Embryonic facial prominence (tissue), 1 donor: ENCODE results near the gene MSANTD1.
A peak's percentile ranks its signal among the peaks of the same experiment; 100 is the strongest.
"Not testable (repeated sequence)": the region's sequence is repeated elsewhere in the genome, so short reads cannot be mapped to it uniquely, and the experiment has no call there.

Source experiments
- DNase-seq: peaks from one replicate; pipeline ENCODE4 v3.0.0-alpha.2; 2016; ENCODE audit errors: extremely low spot score

The MSANTD1 gene

GRCh38 chr4:3290889-3291321, 41.9 kb downstream of the MSANTD1 start:
- no peak for DNase-seq

DNA sequence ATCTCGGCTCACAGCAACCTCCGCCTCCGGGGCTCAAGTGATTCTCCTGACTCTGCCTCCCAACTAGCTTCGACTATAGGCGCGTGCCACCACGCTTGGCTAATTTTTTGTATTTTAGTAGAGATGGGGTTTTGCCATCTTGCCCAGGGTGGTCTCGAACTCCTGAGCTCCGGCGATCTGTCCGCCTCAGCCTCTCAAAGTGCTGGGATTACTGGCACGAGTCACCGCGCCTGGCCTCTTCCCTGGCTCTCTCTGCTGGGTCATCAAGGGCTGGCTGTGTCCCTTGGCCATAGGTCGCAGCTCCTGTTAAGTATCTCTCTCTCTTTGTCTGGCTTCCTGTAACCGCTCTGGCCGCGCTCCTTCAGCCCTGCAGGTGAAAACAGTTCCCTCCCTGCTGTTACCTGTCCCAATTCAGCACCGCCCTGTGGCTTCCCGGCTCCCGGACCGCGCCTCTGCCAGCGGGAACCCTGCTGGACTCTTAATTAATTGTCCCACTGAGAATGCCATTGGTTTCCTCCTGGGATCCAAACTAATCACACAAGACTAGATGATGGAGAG, 42.5 kb downstream of the MSANTD1 start:
- DNase-seq: no peak

- DNase-seq: no peak
These were observed 43.1 kb downstream of the MSANTD1 start for GRCh38 chr4:3291969-3292570.

DNA sequence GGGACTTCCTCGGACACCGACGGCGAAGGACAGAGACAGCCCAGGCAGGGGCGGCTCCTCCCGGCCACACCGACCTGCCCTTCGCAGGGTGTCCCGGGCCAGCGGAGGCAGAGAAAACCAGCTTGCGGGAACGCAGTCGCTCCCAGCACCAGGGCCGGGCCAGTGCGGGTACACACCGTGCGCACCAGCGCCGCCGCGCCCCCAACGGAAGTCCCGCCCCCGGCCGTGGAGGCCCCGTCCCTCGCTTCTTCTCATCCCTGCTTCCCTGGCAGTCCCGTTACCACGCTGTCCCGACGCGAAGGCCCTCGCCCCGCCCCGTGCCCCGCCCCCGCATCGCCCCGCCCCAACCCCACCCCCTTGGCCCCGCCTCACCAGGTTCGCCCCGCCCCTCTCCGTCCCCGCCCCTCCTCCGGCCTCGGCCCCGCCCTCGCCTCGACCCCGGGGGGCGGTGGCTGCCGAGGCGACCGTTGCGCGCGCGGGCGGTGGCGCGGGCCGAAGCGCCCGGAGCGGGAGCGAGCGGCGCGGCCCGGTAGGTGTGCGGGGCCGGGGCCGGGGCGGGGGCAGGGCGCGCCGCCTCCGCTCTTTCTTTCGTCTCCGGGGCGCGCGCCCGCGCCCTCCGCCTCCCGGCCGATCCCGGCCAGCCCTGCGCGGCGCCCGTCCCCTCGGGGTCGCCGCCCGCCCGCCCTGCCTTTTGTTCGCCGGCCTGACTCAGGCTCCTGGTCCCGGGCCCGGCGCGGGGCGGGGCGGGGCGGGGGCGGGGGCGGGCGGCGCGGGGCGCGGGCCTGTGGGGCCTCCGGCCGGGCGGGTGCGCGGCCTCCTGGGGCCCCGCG, 43.8 kb downstream of the MSANTD1 start, which contains the start of gene RGS12:
TSS of gene RGS12 (plus strand) at position 451 of the 830 bp plus-strand sequence. CDS start 23,150 bp downstream, outside the sequence.
- DNase-seq: peak; percentile 90

DNA sequence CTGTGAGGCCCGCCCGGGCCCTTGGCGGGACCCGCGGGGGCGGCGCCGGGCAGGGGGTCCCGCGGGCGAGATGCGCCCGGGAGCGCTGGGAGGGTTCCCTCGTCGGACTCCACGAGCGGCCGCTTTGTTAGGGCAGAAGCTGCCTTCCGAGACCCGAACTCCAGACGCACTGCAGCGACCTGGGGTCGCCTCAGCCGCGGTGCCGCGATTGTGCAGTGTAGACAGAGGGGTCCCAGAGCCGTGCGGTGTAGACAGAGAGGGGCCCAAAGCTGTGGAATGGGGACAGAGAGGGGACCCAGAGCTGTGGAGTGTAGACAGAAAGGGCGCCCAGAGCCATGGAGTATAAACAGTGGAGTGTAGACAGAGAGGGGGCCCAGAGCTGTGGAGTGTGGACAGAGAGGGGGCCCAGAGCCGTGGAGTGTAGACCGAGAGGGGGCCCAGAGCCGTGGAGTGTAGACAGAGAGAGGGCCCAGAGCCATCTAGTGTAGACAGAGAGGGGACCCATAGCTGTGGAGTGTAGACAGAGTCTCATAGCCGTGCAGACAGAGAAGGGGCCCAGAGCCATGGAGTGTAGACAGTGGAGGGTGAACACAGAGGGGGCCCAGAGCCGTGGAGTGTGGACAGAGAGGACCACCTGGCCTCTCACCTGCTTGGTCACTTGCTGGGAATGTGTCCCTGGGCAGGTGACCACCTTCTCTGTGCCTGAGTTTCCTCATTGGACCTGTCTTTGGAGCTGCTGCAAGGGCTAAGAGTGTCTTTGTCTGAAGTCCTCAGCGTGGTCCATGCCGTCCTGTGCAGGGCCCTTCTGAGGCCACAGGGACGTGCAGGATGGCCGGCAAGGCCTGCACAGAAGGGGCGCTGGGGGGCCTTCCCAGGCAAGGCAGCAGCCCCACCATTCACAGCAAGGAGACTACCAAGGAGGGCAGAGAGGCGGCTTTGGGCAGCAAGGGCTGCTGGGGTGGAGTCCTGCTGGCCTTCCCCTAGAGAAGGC, 44.7 kb downstream of the MSANTD1 start:
- no peak for DNase-seq

DNA sequence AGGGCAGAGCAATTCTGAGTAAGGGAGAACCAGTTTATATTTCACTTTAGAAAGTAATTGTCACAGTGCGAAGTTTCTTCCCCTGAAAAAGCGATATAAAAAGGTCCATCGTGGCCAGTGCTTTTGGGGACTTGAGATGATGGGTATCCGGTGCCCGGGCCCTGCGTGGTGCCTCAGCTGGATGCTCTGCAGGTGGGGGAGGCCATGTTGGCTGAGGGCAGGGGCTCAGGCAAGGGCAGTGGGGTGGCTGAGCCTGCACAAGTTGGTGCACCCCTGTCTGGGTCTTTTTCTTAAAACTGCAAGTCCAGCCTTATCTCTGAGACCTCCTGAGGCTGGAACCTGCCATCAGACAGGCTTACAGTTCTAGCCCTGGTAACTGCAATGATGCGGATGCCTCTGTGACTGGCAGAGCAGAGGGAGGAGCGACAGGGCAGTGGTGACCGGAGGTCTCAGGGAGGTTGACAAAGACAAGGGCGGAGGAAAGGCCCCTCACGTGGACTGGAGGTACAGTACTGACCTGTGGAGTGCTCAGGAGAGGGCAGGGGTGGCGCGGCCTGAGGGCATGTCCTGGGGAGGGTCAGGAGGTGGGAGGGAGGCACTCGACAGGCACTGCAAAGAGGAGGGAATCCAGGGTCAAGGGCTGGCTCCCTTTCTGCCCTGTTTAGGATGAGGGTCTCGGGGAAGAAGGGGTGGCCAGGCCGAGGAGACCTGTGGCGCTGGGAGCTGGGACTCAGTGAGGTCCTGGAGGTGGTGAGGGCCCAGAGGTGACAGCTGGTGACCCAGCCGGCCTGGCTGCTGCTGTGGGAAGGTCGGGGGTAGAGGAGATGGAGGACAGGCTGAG, 45.7 kb downstream of the MSANTD1 start:
- no peak for DNase-seq

DNA sequence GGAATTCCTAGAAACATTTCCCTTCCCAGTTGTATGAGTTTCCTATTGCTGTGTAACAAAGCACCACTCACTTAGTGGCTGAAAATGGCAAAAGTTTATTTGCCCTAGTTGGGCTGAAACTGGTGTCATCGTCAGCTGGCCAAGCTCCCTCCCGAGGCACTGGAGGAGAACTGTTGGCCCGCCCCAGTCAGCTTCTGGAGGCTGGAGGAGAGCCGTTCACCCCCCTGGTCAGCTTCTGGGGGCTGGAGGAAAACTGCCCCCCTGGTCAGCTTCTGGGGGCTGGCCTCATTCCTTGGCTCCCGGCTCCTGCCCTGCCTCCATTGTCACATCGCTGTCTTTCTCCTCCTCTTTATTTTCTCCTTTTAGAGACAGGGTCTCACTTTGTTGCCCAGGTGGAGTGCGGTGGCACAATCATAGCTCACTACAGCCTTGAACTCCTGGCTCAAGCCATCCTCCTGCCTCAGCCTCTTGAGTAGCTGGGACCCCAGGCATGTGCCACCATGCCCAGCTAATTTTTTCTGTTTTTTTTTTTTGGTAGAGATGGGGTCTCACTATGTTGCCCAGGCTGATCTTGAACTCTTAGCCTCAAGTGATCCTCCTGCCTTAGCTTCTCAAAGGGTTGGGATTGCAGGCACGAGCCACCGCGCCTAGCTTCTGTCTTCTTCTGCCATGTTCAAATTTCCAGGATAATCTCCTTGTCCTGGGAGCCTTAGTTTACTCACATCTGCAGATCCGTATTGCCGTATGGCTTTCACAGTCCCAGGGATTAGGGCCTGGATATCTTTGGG, 47.1 kb downstream of the MSANTD1 start:
- DNase-seq: no peak

GRCh38 chr4:3296651-3297050, 47.7 kb downstream of the MSANTD1 start:
- no peak for DNase-seq

DNA sequence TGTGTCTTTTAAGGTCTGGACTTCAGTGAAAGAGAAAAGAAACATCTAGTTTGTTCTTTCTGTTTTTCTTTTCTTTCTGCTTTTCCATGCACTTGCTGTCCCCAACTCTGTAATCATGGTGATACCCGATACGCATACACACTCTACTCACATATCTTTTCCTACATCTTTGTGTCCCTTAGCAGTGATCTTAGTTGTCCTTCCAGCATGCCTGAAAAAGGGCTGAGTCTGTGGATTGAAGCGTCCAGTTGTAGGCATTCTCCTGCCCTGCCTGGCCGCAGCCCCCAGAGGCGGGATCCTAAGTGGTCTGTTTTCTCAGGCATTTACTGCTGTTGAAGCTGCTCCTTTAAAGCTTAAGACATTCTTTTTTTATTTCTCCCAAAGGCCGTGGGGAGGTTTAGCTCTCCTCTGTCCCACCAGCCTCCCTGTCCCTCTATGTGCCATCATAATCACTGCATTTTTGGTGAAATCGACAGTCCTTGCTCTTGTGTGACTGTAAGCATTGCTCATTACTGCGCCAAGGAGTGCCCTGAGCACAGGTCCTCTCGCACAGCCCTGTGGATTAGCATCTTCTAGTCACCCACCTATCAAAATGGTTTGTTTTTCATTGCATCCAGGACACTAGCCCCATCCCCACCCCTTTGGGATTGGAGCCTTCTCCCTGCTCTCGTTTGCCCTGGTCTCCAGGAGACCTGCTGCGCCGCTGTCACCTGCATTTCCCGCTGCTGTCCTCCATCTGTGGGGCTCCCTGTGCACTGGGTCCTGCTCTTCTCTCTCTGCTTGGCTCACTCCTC, 48.3 kb downstream of the MSANTD1 start:
- DNase-seq: no peak

DNA sequence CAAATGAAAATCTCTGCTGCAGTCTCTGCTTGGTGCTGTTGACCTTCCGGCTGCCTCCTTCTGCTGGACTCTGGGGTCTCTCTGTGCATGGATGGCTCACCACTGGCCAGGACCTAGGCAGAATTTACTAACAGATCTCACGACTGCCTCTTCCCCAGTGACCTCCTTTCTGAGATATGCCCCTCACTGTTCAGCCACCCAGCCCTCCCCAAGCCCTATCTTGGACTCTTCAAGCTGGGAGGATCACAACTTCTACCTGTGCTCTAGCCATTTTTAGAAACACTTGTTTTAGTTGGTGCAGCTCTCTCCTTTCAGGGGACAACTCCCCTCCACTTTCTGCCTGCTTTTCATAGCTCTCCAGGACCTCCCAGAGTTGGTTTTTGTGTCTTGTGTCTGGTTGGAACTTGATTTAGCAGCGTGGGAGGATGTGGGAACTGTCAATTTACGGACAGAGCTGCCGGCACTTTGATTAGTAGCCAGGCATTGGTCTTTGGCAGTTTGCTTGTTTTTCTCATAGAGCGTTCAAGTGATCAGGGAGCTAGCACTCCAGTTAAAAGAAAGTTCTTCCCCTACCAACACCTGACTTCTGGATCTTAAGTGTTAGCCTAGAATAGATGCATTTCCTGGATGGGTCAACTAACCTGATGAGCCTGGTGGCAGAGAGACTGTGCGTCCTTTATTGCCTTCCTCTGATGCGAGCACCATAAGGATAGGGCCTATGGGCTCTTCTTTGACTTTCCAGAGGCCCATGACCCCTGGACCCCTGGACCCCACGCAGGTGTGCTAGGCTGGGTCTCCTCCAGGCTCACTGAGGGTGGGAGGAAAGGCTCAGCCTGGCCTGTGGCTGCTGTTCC, 50.4 kb downstream of the MSANTD1 start:
- no peak for DNase-seq

DNA sequence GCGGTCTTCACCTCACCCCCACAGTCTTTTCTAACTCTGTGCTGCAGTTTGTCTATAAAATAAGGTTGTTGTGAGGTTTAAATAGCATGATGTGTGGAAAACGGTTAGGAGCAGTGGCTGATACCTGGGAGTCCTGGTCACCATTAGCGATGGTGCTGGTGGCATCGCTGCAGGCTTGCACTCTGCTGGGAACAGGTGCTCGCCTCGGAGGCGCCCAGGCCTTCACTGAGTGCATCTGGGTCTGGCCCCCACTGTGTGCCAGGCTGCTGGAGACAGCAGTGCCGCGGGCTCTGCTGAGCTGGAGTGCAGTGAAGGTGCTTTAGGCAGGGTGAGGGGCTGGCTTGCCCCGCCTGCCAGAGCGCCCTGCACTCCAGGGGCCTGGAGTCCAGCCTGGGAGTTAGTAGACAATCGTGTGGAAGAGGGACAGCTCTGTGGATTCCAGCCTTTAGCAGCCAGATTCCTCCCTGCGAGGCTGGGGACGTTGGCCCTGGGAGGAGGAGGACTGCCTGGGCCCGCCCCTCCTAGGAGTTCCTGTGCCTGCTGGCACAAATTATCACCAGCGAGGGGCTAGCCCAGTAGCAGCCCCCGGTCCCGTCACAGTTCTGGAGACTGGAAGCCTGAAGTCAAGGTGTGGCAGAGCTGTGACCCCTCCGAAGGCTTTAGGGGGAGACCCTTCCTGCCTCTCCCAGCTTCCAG, 51.2 kb downstream of the MSANTD1 start:
- DNase-seq: no peak

- DNase-seq: not testable (repeated sequence)
These were observed 51.9 kb downstream of the MSANTD1 start for GRCh38 chr4:3300882-3301281.

DNA sequence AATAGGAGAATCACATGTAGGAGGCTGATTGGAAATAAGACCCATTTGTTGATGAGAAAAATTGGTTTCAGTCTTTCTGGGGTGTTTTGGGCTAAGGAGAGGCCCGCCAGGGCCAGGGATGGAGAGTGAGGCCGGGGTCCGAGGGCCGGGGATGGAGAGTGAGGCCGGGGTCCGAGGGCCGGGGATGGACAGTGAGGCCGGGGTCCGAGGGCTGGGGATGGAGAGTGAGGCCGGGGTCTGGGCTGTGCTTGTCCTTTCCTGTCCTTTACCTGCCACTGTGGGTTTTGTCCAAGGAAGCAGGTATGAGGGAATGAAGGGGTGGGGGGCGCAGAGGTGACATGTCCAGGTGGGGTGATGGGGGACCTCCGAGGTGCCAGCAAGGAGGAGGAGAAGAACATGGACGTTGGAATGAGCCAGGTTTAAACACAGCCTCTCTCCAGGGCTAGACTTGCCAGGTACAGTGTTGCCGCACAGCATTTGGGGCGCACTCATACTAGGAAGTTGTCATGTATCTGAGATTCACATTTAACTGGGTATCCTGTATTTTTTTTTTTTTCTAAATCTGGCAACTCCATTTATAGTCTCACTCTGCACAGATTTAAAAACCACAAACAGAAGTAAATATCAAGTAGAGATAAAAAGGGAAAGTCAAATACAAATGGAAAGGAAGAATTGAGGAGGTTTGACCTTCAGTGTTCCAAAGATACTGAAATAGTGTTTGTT, 52.7 kb downstream of the MSANTD1 start:
- no peak for DNase-seq

GRCh38 chr4:3302173-3302785, 53.3 kb downstream of the MSANTD1 start:
- no peak for DNase-seq

DNA sequence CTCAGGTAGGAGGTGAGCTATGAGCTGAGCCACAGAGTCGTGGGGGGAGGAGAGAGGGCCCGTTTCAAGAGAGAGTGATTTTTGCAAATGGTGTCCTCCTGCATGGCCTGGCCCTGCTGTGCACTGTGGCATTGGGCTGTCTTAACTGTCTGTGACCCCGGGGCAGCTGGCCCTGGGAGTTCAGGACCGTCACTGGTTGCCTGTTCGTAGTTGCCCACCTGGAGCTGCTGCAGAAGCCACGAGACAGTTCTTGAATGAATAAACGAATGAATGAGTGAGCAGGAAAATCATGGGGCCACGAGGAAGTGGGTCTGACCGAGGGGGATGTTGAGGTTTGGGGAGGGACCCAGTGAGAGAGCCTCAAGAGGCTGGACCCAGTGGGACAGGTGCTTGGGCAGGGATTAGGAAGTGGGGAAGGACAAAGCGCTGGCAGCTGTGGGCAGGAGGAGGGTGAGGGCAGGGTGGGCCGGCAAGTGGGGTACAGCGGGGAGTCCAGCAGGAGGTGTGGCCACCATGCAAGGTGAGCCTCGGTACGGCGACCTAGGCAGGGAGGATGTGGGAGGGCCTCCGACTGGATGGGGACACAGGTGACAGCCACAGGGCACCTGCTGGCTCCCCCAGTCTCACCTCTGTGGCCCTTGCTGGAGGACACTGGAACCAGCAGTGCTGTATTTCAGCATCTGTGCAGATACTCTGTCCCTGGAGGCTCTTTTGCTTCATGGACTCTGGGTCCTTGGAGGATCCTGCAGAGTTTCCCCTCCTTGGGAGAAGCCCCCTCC, 54.0 kb downstream of the MSANTD1 start:
- no peak for DNase-seq

GRCh38 chr4:3303565-3303824, 54.5 kb downstream of the MSANTD1 start:
- DNase-seq: no peak
